ENCODE results near the gene PEDS1.

PEDS1 gene

GRCh38 chr20:50146214-50146613 is 7.3 kb downstream of the PEDS1 start:
- peak overlapping the region; percentile 57 to 73 for H3K27ac ChIP-seq
- no peaks in the 10 kb centered on the region for H3K27me3 ChIP-seq
- peaks cover 9 to 37% (median 28%) of the 10 kb centered on the region in 3 donors for H3K36me3 ChIP-seq
- peaks cover 0 to 64% (median 35%) of the 10 kb centered on the region in 4 donors for H3K4me1 ChIP-seq
- no peak for DNase-seq
- no peak for TF ChIP-seq CTCF (IDR thresholded peaks at IDR 0.05)
- intact Hi-C loops (cut with DNase I; ENCODE audit: low total_unique reads), result no loop called here
- H3K9me3 ChIP-seq, result no peaks in the 10 kb centered on the region
- no peak overlapping the region for H3K4me3 ChIP-seq

GRCh38 chr20:50145566-50145965 is 8.0 kb downstream of the PEDS1 start:
- no peaks in the 10 kb centered on the region for H3K9me3 ChIP-seq
- H3K36me3 ChIP-seq, result peaks cover 9 to 43% (median 33%) of the 10 kb centered on the region in 3 donors
- peak overlapping the region; percentile 68 to 73 for H3K27ac ChIP-seq
- DNase-seq, result no peak
- peaks cover 0 to 58% (median 31%) of the 10 kb centered on the region in 4 donors for H3K4me1 ChIP-seq
- intact Hi-C loops (cut with DNase I; ENCODE audit: low total_unique reads), result no loop called here
- no peak for TF ChIP-seq CTCF (IDR thresholded peaks at IDR 0.05)
- no peak overlapping the region for H3K4me3 ChIP-seq
- no peaks in the 10 kb centered on the region for H3K27me3 ChIP-seq

- Histone ChIP-seq H3K9me3 (no peaks in the 10 kb centered on the region), H3K4me3 (no peak overlapping the region), H3K36me3 (peaks cover 9 to 51% (median 33%) of the 10 kb centered on the region in 3 donors), H3K27ac (peak overlapping the region; percentile 68 to 73), H3K4me1 (peaks cover 0 to 45% (median 25%) of the 10 kb centered on the region in 4 donors), H3K27me3 (no peaks in the 10 kb centered on the region)
- TF ChIP-seq CTCF (IDR thresholded peaks at IDR 0.05), result no peak
- intact Hi-C loops (cut with DNase I; ENCODE audit: low total_unique reads), result no loop called here
- peak; percentile 85 to 90 for DNase-seq
These were observed 9.2 kb downstream of the PEDS1 start for GRCh38 chr20:50144362-50144761.

- Histone ChIP-seq H3K4me3 (no peak overlapping the region), H3K9me3 (no peaks in the 10 kb centered on the region), H3K4me1 (peaks cover 0 to 55% (median 34%) of the 10 kb centered on the region in 4 donors), H3K27ac (peak overlapping the region in 1 of 2 donors; percentile 68), H3K27me3 (no peaks in the 10 kb centered on the region), H3K36me3 (peaks cover 9 to 42% (median 28%) of the 10 kb centered on the region in 3 donors)
- intact Hi-C loops (cut with DNase I; ENCODE audit: low total_unique reads), result no loop called here
- TF ChIP-seq CTCF (IDR thresholded peaks at IDR 0.05), result no peak
- no peak for DNase-seq
These were observed 10.7 kb downstream of the PEDS1 start for GRCh38 chr20:50142812-50143211.

GRCh38 chr20:50141811-50142561 is 11.5 kb downstream of the PEDS1 start:
- no peaks in the 10 kb centered on the region for H3K9me3 ChIP-seq
- DNase-seq, result no peak
- H3K27ac ChIP-seq, result peak overlapping the region; percentile 13 to 14
- H3K36me3 ChIP-seq, result peaks cover 9 to 36% (median 28%) of the 10 kb centered on the region in 3 donors
- no peak overlapping the region for H3K4me3 ChIP-seq
- H3K4me1 ChIP-seq, result peaks cover 0 to 52% (median 35%) of the 10 kb centered on the region in 4 donors
- intact Hi-C loops (cut with DNase I; ENCODE audit: low total_unique reads), result no loop called here
- no peak for TF ChIP-seq CTCF (IDR thresholded peaks at IDR 0.05)
- no peaks in the 10 kb centered on the region for H3K27me3 ChIP-seq

All from tibial artery (tissue), 4 donors.